Cardiac fibroblast (primary cell): ENCODE results near the gene CTAG1A.
A peak's percentile ranks its signal among the peaks of the same experiment; 100 is the strongest.
"Not testable (repeated sequence)": the region's sequence is repeated elsewhere in the genome, so short reads cannot be mapped to it uniquely, and the experiment has no call there.

Experiments
- DNase-seq, 2 donors: peaks; one replicate each; pipeline versions ENCODE4 v3.0.0 to v3.0.0-alpha.2; 2010; ENCODE audit warnings: low read depth in 2 of 2
- H3K4me3 ChIP-seq, 2 donors: replicated peaks in 1 of 2; 1 replicate in 1 of 2; 2 replicates in 1 of 2; pipeline ENCODE4 v1.5.1; 2011; ENCODE audit warnings: low read depth in 2 of 2, low read length in 2 of 2, mild to moderate bottlenecking in 2 of 2, moderate library complexity in 1 of 2
- CTCF ChIP-seq: IDR thresholded peaks from one replicate; pipeline ENCODE4 v1.5.1; 2011; ENCODE audit warnings: low read depth, mild to moderate bottlenecking, low read length, inconsistent platforms

CTAG1A gene

GRCh38 chrX:154602766-154603437, 18.0 kb downstream of the CTAG1A start:
- no peak overlapping the region for H3K4me3 ChIP-seq
- no peak for TF ChIP-seq CTCF
- DNase-seq = no peak

GRCh38 chrX:154603438-154604430, 18.8 kb downstream of the CTAG1A start:
- TF ChIP-seq CTCF = no peak
- no peak overlapping the region for H3K4me3 ChIP-seq
- peak; percentile 57 to 68 for DNase-seq

GRCh38 chrX:154605566-154605965, 20.6 kb downstream of the CTAG1A start:
- no peak overlapping the region for H3K4me3 ChIP-seq
- no peak for DNase-seq
- TF ChIP-seq CTCF = no peak

- DNase-seq = no peak
- H3K4me3 ChIP-seq = no peak overlapping the region
- TF ChIP-seq CTCF = no peak
Measured at GRCh38 chrX:154607370-154607769, 22.4 kb downstream of the CTAG1A start.

GRCh38 chrX:154607976-154608375, 23.0 kb downstream of the CTAG1A start:
- DNase-seq = not testable (repeated sequence)

GRCh38 chrX:154608823-154609222, 23.9 kb downstream of the CTAG1A start:
- not testable (repeated sequence) for DNase-seq, H3K4me3 ChIP-seq

More at GRCh38 chrX:154607976-154608375, 23.0 kb downstream of the CTAG1A start:
- H3K4me3 ChIP-seq = not testable (repeated sequence)

- not testable (repeated sequence) for DNase-seq, H3K4me3 ChIP-seq
Measured at GRCh38 chrX:154611146-154611545, 26.2 kb downstream of the CTAG1A start.

GRCh38 chrX:154613586-154613985, 28.7 kb downstream of the CTAG1A start:
- DNase-seq, H3K4me3 ChIP-seq: not testable (repeated sequence)

GRCh38 chrX:154619182-154619581, 34.2 kb downstream of the CTAG1A start, which contains the start of gene CTAG1B:
Gene CTAG1B, minus strand, starts transcription at chrX:154619282. Its CDS starts 64 bp downstream, at chrX:154619218.
- DNase-seq, H3K4me3 ChIP-seq: not testable (repeated sequence)

- not testable (repeated sequence) for DNase-seq, H3K4me3 ChIP-seq
Measured at GRCh38 chrX:154620767-154621414, 36.0 kb downstream of the CTAG1A start.

- not testable (repeated sequence) for H3K4me3 ChIP-seq, DNase-seq
Measured at GRCh38 chrX:154628960-154629359, 44.0 kb downstream of the CTAG1A start.

GRCh38 chrX:154630949-154631348, 46.0 kb downstream of the CTAG1A start:
- H3K4me3 ChIP-seq, DNase-seq: not testable (repeated sequence)

- not testable (repeated sequence) for DNase-seq, H3K4me3 ChIP-seq
Measured at GRCh38 chrX:154633661-154634060, 48.7 kb downstream of the CTAG1A start.
